CD4-positive, alpha-beta T cell treated with Interferon gamma for 1 hour (primary cell): ENCODE measurements around the gene CACNA1G.

Source experiments
- DNase-seq: peaks from one replicate; pipeline ENCODE4 v3.0.0-alpha.2; 2020

CACNA1G gene

GRCh38 chr17:50560185-50560824, at the start of gene CACNA1G:
CACNA1G (plus strand) TSS chr17:50560715; CDS start chr17:50561460, 745 bp downstream.
- peak; percentile 86 for DNase-seq

GRCh38 chr17:50511058-50511457, 49.5 kb upstream of the CACNA1G start:
- peak; percentile 32 for DNase-seq

GRCh38 chr17:50513495-50513894, 47.0 kb upstream of the CACNA1G start:
- DNase-seq, result no peak

- no peak for DNase-seq
Measured at GRCh38 chr17:50514388-50514787, 46.1 kb upstream of the CACNA1G start.

- no peak for DNase-seq
Measured at GRCh38 chr17:50514936-50515702, 45.4 kb upstream of the CACNA1G start.

GRCh38 chr17:50517011-50517410, 43.5 kb upstream of the CACNA1G start:
- no peak for DNase-seq

- DNase-seq, result no peak
Measured at GRCh38 chr17:50517504-50518383, 42.8 kb upstream of the CACNA1G start.

GRCh38 chr17:50518384-50519023, 42.0 kb upstream of the CACNA1G start:
- no peak for DNase-seq

GRCh38 chr17:50519141-50519834, 41.2 kb upstream of the CACNA1G start:
- DNase-seq, result no peak

- no peak for DNase-seq
Measured at GRCh38 chr17:50520483-50520882, 40.0 kb upstream of the CACNA1G start.

- no peak for DNase-seq
Measured at GRCh38 chr17:50521514-50521913, 39.0 kb upstream of the CACNA1G start.

- DNase-seq, result no peak
Measured at GRCh38 chr17:50522766-50523165, 37.7 kb upstream of the CACNA1G start.

GRCh38 chr17:50523208-50523607, 37.3 kb upstream of the CACNA1G start:
- DNase-seq, result no peak

GRCh38 chr17:50524838-50525237, 35.7 kb upstream of the CACNA1G start:
- DNase-seq, result no peak

- no peak for DNase-seq
Measured at GRCh38 chr17:50527155-50527762, 33.3 kb upstream of the CACNA1G start.

GRCh38 chr17:50527949-50528474, 32.5 kb upstream of the CACNA1G start:
- DNase-seq, result no peak

- DNase-seq, result no peak
Measured at GRCh38 chr17:50529849-50530248, 30.7 kb upstream of the CACNA1G start.

GRCh38 chr17:50531428-50532025, 29.0 kb upstream of the CACNA1G start:
- no peak for DNase-seq

GRCh38 chr17:50532452-50533024, 28.0 kb upstream of the CACNA1G start, which contains the start of gene EPN3:
EPN3 (plus strand) TSS chr17:50532735; CDS start chr17:50536557, 3,822 bp downstream.
- DNase-seq, result no peak

GRCh38 chr17:50533185-50533584, 27.3 kb upstream of the CACNA1G start:
- no peak for DNase-seq

- DNase-seq, result no peak
Measured at GRCh38 chr17:50533720-50534148, 26.8 kb upstream of the CACNA1G start.
